IMR-90 (cell line): ENCODE results near the gene RPS6KA2. TPM values are rescaled to one million over a fixed set of nuclear protein-coding genes. Genes with fewer than 3 reads are reported as not detected.
A peak's percentile ranks its signal among the peaks of the same experiment; 100 is the strongest.

ENCODE experiments used
- ATAC-seq: fragments of 200-7000 bp; cut with Tn5 transposase; 2 replicates; pipeline ENCODE4 v1.9.1; 2020; ENCODE audit warnings: low read depth, mild to moderate bottlenecking, moderate library complexity
- BruUV-seq: library from RNA; stranded (reverse); fragments of 400-500 nt; replicated peaks from 2 replicates; lab custom pipeline; 2021; lab: Mats Ljungman, UMichigan
- CTCF ChIA-PET: fragments of 300-600 bp; formaldehyde crosslinking; extraction: SDS; loops from one replicate; lab custom pipeline; 2021; ENCODE audit warnings: antibody characterized with exemption; lab: Yijun Ruan, JAX
- POLR2A ChIA-PET: fragments of 300-600 bp; sonication (Branson Sonifier 250); formaldehyde crosslinking; loops from one replicate; lab custom pipeline; 2022; ENCODE audit warnings: antibody characterized with exemption; ENCODE audit not compliant: unreplicated experiment; lab: Charles Lee
- DNase-seq: peaks from one replicate; pipeline ENCODE4 v3.0.0; 2013
- H2AFZ ChIP-seq: replicated peaks from 2 replicates; pipeline ENCODE3; 2013; ENCODE audit warnings: low read length, mild to moderate bottlenecking; ENCODE audit not compliant: poor library complexity
- H2AK5ac ChIP-seq: 2 replicates; pipeline ENCODE4 v1.6.1; 2013; ENCODE audit warnings: low read depth, low read length, inconsistent platforms
- H2AK9ac ChIP-seq: replicated peaks from 2 replicates; pipeline ENCODE3; 2013; ENCODE audit warnings: mild to moderate bottlenecking, low read depth, low read length, moderate library complexity; ENCODE audit not compliant: poor library complexity
- H2BK120ac ChIP-seq: 2 replicates; pipeline ENCODE4 v1.6.1; 2013; ENCODE audit warnings: low read depth, low read length, inconsistent platforms
- H2BK15ac ChIP-seq: 3 replicates; pipeline ENCODE4 v1.6.1; 2013; ENCODE audit warnings: low read depth, low read length, inconsistent platforms
- H2BK20ac ChIP-seq: 2 replicates; pipeline ENCODE4 v1.6.1; 2013; ENCODE audit warnings: low read depth, mild to moderate bottlenecking, inconsistent platforms, low read length, moderate library complexity
- H2BK5ac ChIP-seq: 2 replicates; pipeline ENCODE4 v1.6.1; 2013; ENCODE audit warnings: mild to moderate bottlenecking, low read depth, low read length, inconsistent platforms; ENCODE audit not compliant: poor library complexity, severe bottlenecking
- H3K14ac ChIP-seq: replicated peaks from 2 replicates; pipeline ENCODE4 v1.6.1; 2013; ENCODE audit warnings: low read depth, low read length, inconsistent platforms
- H3K18ac ChIP-seq: 2 replicates; pipeline ENCODE4 v1.6.1; 2013; ENCODE audit warnings: low read depth, low read length, control low read depth
- H3K23ac ChIP-seq: 2 replicates; pipeline ENCODE4 v1.6.1; 2013; ENCODE audit warnings: low read depth, low read length, inconsistent platforms
- H3K27ac ChIP-seq: 2 replicates; pipeline ENCODE4 v1.5.1; 2013; ENCODE audit warnings: mild to moderate bottlenecking, control low read depth, low read length; ENCODE audit not compliant: insufficient read depth
- H3K27me3 ChIP-seq: 2 replicates; pipeline ENCODE4 v1.6.1; 2013; ENCODE audit warnings: low read length; ENCODE audit not compliant: control insufficient read depth, insufficient read depth
- H3K36me3 ChIP-seq: 2 replicates; pipeline ENCODE4 v1.6.1; 2013; ENCODE audit warnings: low read length, mixed read lengths; ENCODE audit not compliant: control insufficient read depth, insufficient read depth
- H3K4ac ChIP-seq: 2 replicates; pipeline ENCODE4 v1.6.1; 2013; ENCODE audit warnings: low read depth, low read length, inconsistent platforms
- H3K4me1 ChIP-seq: 2 replicates; pipeline ENCODE4 v1.6.1; 2013; ENCODE audit warnings: low read length, mixed read lengths; ENCODE audit not compliant: control insufficient read depth, insufficient read depth
- H3K4me2 ChIP-seq: 2 replicates; pipeline ENCODE4 v1.6.1; 2013; ENCODE audit warnings: low read depth, mild to moderate bottlenecking, control low read depth, low read length, moderate library complexity
- H3K4me3 ChIP-seq: 2 replicates; pipeline ENCODE4 v1.5.1; 2013; ENCODE audit warnings: low read depth, mild to moderate bottlenecking, control low read depth, low read length, moderate library complexity; ENCODE audit not compliant: insufficient read depth
- H3K56ac ChIP-seq: 2 replicates; pipeline ENCODE4 v1.6.1; 2013; ENCODE audit warnings: low read length, inconsistent platforms; ENCODE audit not compliant: insufficient read depth; ENCODE audit errors: extremely low read depth
- H3K79me1 ChIP-seq, 2 experiments: 2 replicates each; pipeline ENCODE4 v1.6.1; 2013; ENCODE audit warnings: low read length in 2 of 2, inconsistent platforms in 1 of 2, low read depth in 1 of 2
- H3K9ac ChIP-seq: 2 replicates; pipeline ENCODE4 v1.6.1; 2013; ENCODE audit warnings: low read depth, low read length, control low read depth
- H3K9me1 ChIP-seq: 2 replicates; pipeline ENCODE4 v1.6.1; 2013; ENCODE audit warnings: low read length, inconsistent platforms; ENCODE audit not compliant: insufficient read depth
- H3K9me3 ChIP-seq: 2 replicates; pipeline ENCODE4 v1.6.1; 2013; ENCODE audit warnings: low read length; ENCODE audit not compliant: control insufficient read depth, insufficient read depth
- H4K20me1 ChIP-seq: 2 replicates; pipeline ENCODE4 v1.6.1; 2013; ENCODE audit warnings: low read length, inconsistent platforms; ENCODE audit not compliant: insufficient read depth
- H4K5ac ChIP-seq: 2 replicates; pipeline ENCODE4 v1.6.1; 2013; ENCODE audit warnings: mild to moderate bottlenecking, low read depth, low read length, control low read depth
- H4K8ac ChIP-seq, 2 experiments: 2 replicates each; pipeline ENCODE4 v1.6.1; 2013; ENCODE audit warnings: low read depth in 2 of 2, low read length in 2 of 2, control low read depth in 1 of 2, inconsistent platforms in 1 of 2
- H4K91ac ChIP-seq: 2 replicates; pipeline ENCODE4 v1.6.1; 2013; ENCODE audit warnings: low read depth, low read length, inconsistent platforms; ENCODE audit not compliant: insufficient read depth
- BHLHE40 ChIP-seq: fragments of 150-350 bp; IDR thresholded peaks from 2 replicates; pipeline ENCODE4 v1.6.1; 2016; ENCODE audit warnings: mild to moderate bottlenecking, low read depth, low read length
- CEBPB ChIP-seq: IDR thresholded peaks from 2 replicates; pipeline ENCODE4 v1.6.1; 2012; ENCODE audit warnings: low read depth, low read length, improper control_type of control experiment
- FOS ChIP-seq: fragments of 150-350 bp; IDR thresholded peaks from 2 replicates; pipeline ENCODE4 v1.6.1; 2016; ENCODE audit warnings: low read depth, low read length
- MAFK ChIP-seq: IDR thresholded peaks from 2 replicates; pipeline ENCODE4 v1.6.1; 2012; ENCODE audit warnings: low read depth, low read length, improper control_type of control experiment
- MAZ ChIP-seq: IDR thresholded peaks from 2 replicates; pipeline ENCODE4 v1.6.1; 2012; ENCODE audit warnings: low read depth, mild to moderate bottlenecking, low read length, improper control_type of control experiment, moderate library complexity, borderline replicate concordance
- NFE2L2 ChIP-seq: fragments of 150-350 bp; IDR thresholded peaks from 2 replicates; pipeline ENCODE4 v1.6.1; 2016; ENCODE audit warnings: low read depth, mild to moderate bottlenecking, low read length
- RAD21 ChIP-seq: IDR thresholded peaks from 2 replicates; pipeline ENCODE4 v1.6.1; 2012; ENCODE audit warnings: low read length, improper control_type of control experiment
- RCOR1 ChIP-seq: IDR thresholded peaks from 2 replicates; pipeline ENCODE4 v1.6.1; 2012; ENCODE audit warnings: mild to moderate bottlenecking, low read length, improper control_type of control experiment; ENCODE audit not compliant: insufficient replicate concordance
- RFX5 ChIP-seq: IDR thresholded peaks from 2 replicates; pipeline ENCODE4 v1.8.0; 2012; ENCODE audit warnings: low read depth, mild to moderate bottlenecking, low read length, moderate library complexity
- SMC3 ChIP-seq: fragments of 150-350 bp; IDR thresholded peaks from 2 replicates; pipeline ENCODE4 v1.6.1; 2016; ENCODE audit warnings: low read depth, mild to moderate bottlenecking, antibody characterized with exemption, low read length, moderate library complexity
- USF2 ChIP-seq: fragments of 150-350 bp; IDR thresholded peaks from 2 replicates; pipeline ENCODE4 v1.6.1; 2017; ENCODE audit warnings: mild to moderate bottlenecking, antibody characterized with exemption, low read length, low read depth
- WGBS, 2 experiments: methylation state at CpG; one replicate each; pipeline versions ENCODE4 v1.1.5 to v1.1.7; 2013; ENCODE audit warnings: missing lambda C conversion rate in 2 of 2; ENCODE audit not compliant: insufficient read length in 1 of 2; ENCODE audit errors: extremely low coverage in 2 of 2; 5-methylcytosine and 5-hydroxymethylcytosine counted together
- dilution Hi-C: fragments of 300-500 bp; cut with HindIII; formaldehyde crosslinking; loops from one replicate; pipeline ENCODE4 v1.14.3; 2018; ENCODE audit warnings: low sequenced_read_pairs; ENCODE audit not compliant: unreplicated experiment
- in situ Hi-C: fragments of 300-500 bp; cut with MboI; formaldehyde crosslinking; loops from 3 replicates; pipeline ENCODE4 v1.14.3; 2019; ENCODE audit warnings: low sequenced_read_pairs, inconsistent platforms, mixed read lengths
- intact Hi-C: fragments of 100-400 bp; cut with micrococcal nuclease; formaldehyde crosslinking; loops from 2 replicates; pipeline ENCODE4 v1.10.0; 2022
- polyA plus RNA-seq, 3 experiments: library from polyadenylated mRNA; depleted of rRNA; stranded (reverse); fragments of >200 nt; gene quantifications; 2 replicates each; pipeline ENCODE4 v1.2.3, GENCODE V29; 2012; ENCODE audit warnings: low replicate concordance in 1 of 3
- total RNA-seq: library from RNA; depleted of rRNA; stranded (reverse); fragments of >200 nt; gene quantifications from 2 replicates; pipeline ENCODE4 v1.2.3, GENCODE V29; 2012
- TF ChIP-seq, protein P1 (sequence below): fragments of 150-350 bp; IDR thresholded peaks from 2 replicates; pipeline ENCODE4 v1.6.1; 2016; ENCODE audit warnings: low read depth, mild to moderate bottlenecking, low read length, moderate library complexity, borderline replicate concordance

RPS6KA2 gene
- total and polyA plus RNA-seq, 2 of the 4 experiments (the other 2 are of a cell fraction), result 26.9 to 31.3 TPM

GRCh38 chr6:166615059-166615770 is 11.8 kb downstream of the RPS6KA2 start (continued):
- no peak for TF ChIP-seq MAFK
- no peak for TF ChIP-seq CEBPB

- H3K79me1 ChIP-seq, result peaks cover 44 to 81% of the 10 kb centered on the region in 2 experiments
- H3K14ac ChIP-seq, result peak overlapping the region; percentile 57; the same call in 1 of the 2 replicates
- dilution Hi-C loops (no loop called here), in situ Hi-C loops (no loop called here), intact Hi-C loops (no loop called here)
- peak overlapping the region; percentile 49 for H2AK5ac ChIP-seq
- H2BK20ac ChIP-seq, result no peak overlapping the region
- 0 out of 2 replicates have a peak overlapping the region, but pooled peaks have one; percentile 3 for H4K5ac ChIP-seq
- H3K9me1 ChIP-seq, result peaks cover 37% of the 10 kb centered on the region
- H3K4me3 ChIP-seq, result no peak overlapping the region
- H4K20me1 ChIP-seq, result peaks cover 20% of the 10 kb centered on the region; the same call in 1 of the 2 replicates
- 0 out of 3 replicates have a peak overlapping the region, but pooled peaks have one; percentile 30 for H2BK15ac ChIP-seq
- no peak for ATAC-seq
- H3K9ac ChIP-seq, result no peak overlapping the region
- H2AK9ac ChIP-seq, result peak overlapping the region; percentile 52
- peaks cover 24% of the 10 kb centered on the region for H3K36me3 ChIP-seq
- BruUV-seq, result no TSS peak
- H2AFZ ChIP-seq, result no peak overlapping the region
- H3K56ac ChIP-seq, result no peak overlapping the region
- 98% methylated on average over 10 of the region's 10 CpGs; no CpG with 5 or more reads in 1 of the 2 experiments for WGBS, 2 experiments
- H3K27ac ChIP-seq, result no peak overlapping the region
- H3K9me3 ChIP-seq, result no peaks in the 10 kb centered on the region
- CTCF ChIA-PET, result no interaction called here
- no peak overlapping the region for H3K4me2 ChIP-seq
- H3K27me3 ChIP-seq, result no peaks in the 10 kb centered on the region
- DNase-seq, result no peak
- H3K18ac ChIP-seq, result no peak overlapping the region
- no peak overlapping the region for H2BK5ac ChIP-seq
- POLR2A ChIA-PET, result no interaction called here
- no peak overlapping the region for H4K8ac ChIP-seq
- peak overlapping the region; percentile 27 for H2BK120ac ChIP-seq
- peaks cover 42% of the 10 kb centered on the region for H3K4me1 ChIP-seq
- no peak overlapping the region; the same call in 1 of the 2 replicates for H4K91ac ChIP-seq
- H3K4ac ChIP-seq, result peak overlapping the region; percentile 63
- H3K23ac ChIP-seq, result no peak overlapping the region
- no peak for TF ChIP-seq BHLHE40
- no peak for TF ChIP-seq RAD21
- no peak for TF ChIP-seq MAZ
- TF ChIP-seq SMC3, result no peak
- no peak for TF ChIP-seq NFE2L2
- TF ChIP-seq RCOR1, result no peak
- TF ChIP-seq CEBPB, result no peak
- no peak for TF ChIP-seq RFX5
- TF ChIP-seq, protein P1, sequence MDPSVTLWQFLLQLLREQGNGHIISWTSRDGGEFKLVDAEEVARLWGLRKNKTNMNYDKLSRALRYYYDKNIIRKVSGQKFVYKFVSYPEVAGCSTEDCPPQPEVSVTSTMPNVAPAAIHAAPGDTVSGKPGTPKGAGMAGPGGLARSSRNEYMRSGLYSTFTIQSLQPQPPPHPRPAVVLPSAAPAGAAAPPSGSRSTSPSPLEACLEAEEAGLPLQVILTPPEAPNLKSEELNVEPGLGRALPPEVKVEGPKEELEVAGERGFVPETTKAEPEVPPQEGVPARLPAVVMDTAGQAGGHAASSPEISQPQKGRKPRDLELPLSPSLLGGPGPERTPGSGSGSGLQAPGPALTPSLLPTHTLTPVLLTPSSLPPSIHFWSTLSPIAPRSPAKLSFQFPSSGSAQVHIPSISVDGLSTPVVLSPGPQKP, result no peak
- TF ChIP-seq USF2, result no peak
- TF ChIP-seq FOS, result no peak
Measured at GRCh38 chr6:166614589-166614988, 12.5 kb downstream of the RPS6KA2 start.
